Thyroid gland (tissue), 4 donors: ENCODE data around the gene CGB3.

ENCODE experiments used
- CTCF ChIP-seq, 6 experiments: fragments of 200-600 bp in 3 of 6; fragments of 450-650 bp in 3 of 6; sonication (generic) in 3 of 6; IDR thresholded peaks; one replicate each; pipeline ENCODE4 v1.5.1; 2016 to 2019; ENCODE audit warnings: antibody characterized with exemption in 6 of 6, mild to moderate bottlenecking in 2 of 6, inconsistent platforms in 1 of 6, moderate library complexity in 1 of 6
- POLR2A ChIP-seq, 2 donors: fragments of 450-650 bp; IDR thresholded peaks; one replicate each; pipeline ENCODE4 v1.6.1; 2017; ENCODE audit warnings: antibody characterized with exemption in 2 of 2, mild to moderate bottlenecking in 2 of 2, moderate library complexity in 1 of 2

GRCh38 chr19:48988286-48988685, 35.8 kb downstream of the CGB3 start:
- TF ChIP-seq CTCF (IDR thresholded peaks at IDR 0.05) (no peak), POLR2A (IDR thresholded peaks at IDR 0.05) (no peak)
